ENCODE results near the gene GBA3.

DNA sequence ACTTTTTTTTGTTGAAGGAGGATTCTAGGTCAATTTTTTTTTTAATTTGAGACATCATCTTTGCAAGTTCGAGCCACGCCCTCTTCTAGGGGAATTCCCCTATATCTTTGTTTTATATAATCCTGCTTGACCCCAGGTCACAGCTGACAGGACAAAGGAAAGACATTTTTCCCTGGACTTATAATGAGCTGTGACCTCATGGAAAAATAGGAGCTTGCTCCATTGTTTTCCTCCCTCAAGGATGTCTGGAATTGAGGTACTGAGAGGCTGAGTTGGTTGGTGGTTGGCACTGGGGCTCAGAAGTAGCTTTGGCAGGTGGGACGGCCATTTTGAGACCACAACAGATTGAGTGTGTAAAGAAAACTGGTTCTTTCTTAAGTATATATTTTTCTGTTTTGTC is 49.0 kb downstream of the GBA3 start:
- TF ChIP-seq EZH2 (IDR thresholded peaks at IDR 0.05; ENCODE audit: insufficient read depth, poor library complexity, severe bottlenecking) (no peak), EZH2phosphoT487 (IDR thresholded peaks at IDR 0.05; ENCODE audit: insufficient read depth, low read depth) (no peak)

Measured in GM23248 (cell line).